Immature natural killer cell (primary cell): Measurements from ENCODE around the gene IL4I1. TPM values are rescaled to one million over a fixed set of nuclear protein-coding genes. Genes with fewer than 3 reads are reported as not detected.

Experiments
- DNase-seq, 3 donors: peaks; one replicate each; pipeline ENCODE4 v3.0.0; 2022; ENCODE audit warnings: mixed read lengths in 1 of 3
- H3K27ac Mint-ChIP-seq, 6 donors: one replicate each; pipeline ENCODE4 v1.8.0; 2020; ENCODE audit warnings: mixed read lengths in 6 of 6, mild to moderate bottlenecking in 5 of 6, inconsistent platforms in 4 of 6, moderate library complexity in 3 of 6
- H3K27me3 Mint-ChIP-seq, 3 donors: one replicate each; pipeline ENCODE4 v1.8.0; 2020 to 2021; ENCODE audit warnings: low read depth in 3 of 3, mild to moderate bottlenecking in 3 of 3, mixed read lengths in 3 of 3, moderate library complexity in 3 of 3, inconsistent platforms in 1 of 3
- H3K36me3 Mint-ChIP-seq, 3 donors: one replicate each; pipeline ENCODE4 v1.8.0; 2020; ENCODE audit warnings: mixed read lengths in 3 of 3, inconsistent platforms in 2 of 3, mild to moderate bottlenecking in 2 of 3
- H3K4me1 Mint-ChIP-seq, 2 donors: one replicate each; pipeline ENCODE4 v1.8.0; 2020; ENCODE audit warnings: inconsistent platforms in 2 of 2, mild to moderate bottlenecking in 2 of 2, mixed read lengths in 2 of 2, moderate library complexity in 1 of 2
- H3K4me3 Mint-ChIP-seq, 5 donors: one replicate each; pipeline ENCODE4 v1.8.0; 2020; ENCODE audit warnings: mild to moderate bottlenecking in 5 of 5, mixed read lengths in 5 of 5, inconsistent platforms in 3 of 5, moderate library complexity in 3 of 5
- H3K9me3 Mint-ChIP-seq, 6 donors: one replicate each; pipeline ENCODE4 v1.8.0; 2020; ENCODE audit warnings: mild to moderate bottlenecking in 6 of 6, mixed read lengths in 6 of 6, inconsistent platforms in 4 of 6, moderate library complexity in 3 of 6
- polyA plus RNA-seq, 3 donors: library from polyadenylated mRNA; unstranded; fragments of 300-500 nt; fragmentation: Illumina TruSeq; gene quantifications; one replicate each; pipeline ENCODE4 v1.2.3, GENCODE V29; 2021

The IL4I1 gene
- polyA plus RNA-seq, 3 donors from 2014 or later: 0.27 to 0.40 TPM; not detected in 1

GRCh38 chr19:49857061-49857837 lies 39.4 kb downstream of the IL4I1 start:
- no peak overlapping the region for H3K4me3 Mint-ChIP-seq
- no peak overlapping the region for H3K27ac Mint-ChIP-seq

GRCh38 chr19:49856574-49857021 lies 40.1 kb downstream of the IL4I1 start:
- DNase-seq: no peak
- H3K9me3 Mint-ChIP-seq: no peaks in the 10 kb centered on the region
- H3K36me3 Mint-ChIP-seq: no peaks in the 10 kb centered on the region
- H3K27me3 Mint-ChIP-seq: peaks cover 2 to 6% (median 4%) of the 10 kb centered on the region in 3 donors
- no peak overlapping the region for H3K27ac Mint-ChIP-seq
- H3K4me3 Mint-ChIP-seq: no peak overlapping the region
- peaks cover 17 to 21% of the 10 kb centered on the region in 2 donors for H3K4me1 Mint-ChIP-seq

More at GRCh38 chr19:49857061-49857837, 39.4 kb downstream of the IL4I1 start:
- Mint-ChIP-seq H3K27me3 (peaks cover 2 to 4% (median 3%) of the 10 kb centered on the region in 3 donors), H3K36me3 (no peaks in the 10 kb centered on the region), H3K4me1 (peaks cover 13 to 16% of the 10 kb centered on the region in 2 donors), H3K9me3 (no peaks in the 10 kb centered on the region)
- no peak for DNase-seq

GRCh38 chr19:49855676-49856573 lies 40.8 kb downstream of the IL4I1 start:
- H3K4me3 Mint-ChIP-seq: no peak overlapping the region
- H3K4me1 Mint-ChIP-seq: peaks cover 17 to 21% of the 10 kb centered on the region in 2 donors
- H3K27me3 Mint-ChIP-seq: peaks cover 2 to 5% (median 4%) of the 10 kb centered on the region in 3 donors
- H3K9me3 Mint-ChIP-seq: no peaks in the 10 kb centered on the region
- H3K36me3 Mint-ChIP-seq: no peaks in the 10 kb centered on the region
- DNase-seq: no peak
- peak overlapping the region in 1 of 6 donors; percentile 62 for H3K27ac Mint-ChIP-seq

GRCh38 chr19:49855277-49855675 lies 41.4 kb downstream of the IL4I1 start:
- H3K27me3 Mint-ChIP-seq: peaks cover 6 to 9% (median 8%) of the 10 kb centered on the region in 3 donors
- H3K36me3 Mint-ChIP-seq: no peaks in the 10 kb centered on the region
- no peak overlapping the region for H3K4me3 Mint-ChIP-seq
- peaks cover 19 to 22% of the 10 kb centered on the region in 2 donors for H3K4me1 Mint-ChIP-seq
- no peaks in the 10 kb centered on the region for H3K9me3 Mint-ChIP-seq
- DNase-seq: no peak
- peak overlapping the region in 1 of 6 donors; percentile 55 for H3K27ac Mint-ChIP-seq

- no peaks in the 10 kb centered on the region for H3K36me3 Mint-ChIP-seq
- H3K27me3 Mint-ChIP-seq: peaks cover 6 to 9% (median 6%) of the 10 kb centered on the region in 3 donors
- no peak overlapping the region for H3K4me3 Mint-ChIP-seq
- H3K9me3 Mint-ChIP-seq: no peaks in the 10 kb centered on the region
- peaks cover 24 to 29% of the 10 kb centered on the region in 2 donors for H3K4me1 Mint-ChIP-seq
- no peak for DNase-seq
- no peak overlapping the region for H3K27ac Mint-ChIP-seq
Observed at GRCh38 chr19:49854378-49855263, 42.1 kb downstream of the IL4I1 start.

- Mint-ChIP-seq H3K4me1 (peaks cover 29 to 33% of the 10 kb centered on the region in 2 donors), H3K36me3 (no peaks in the 10 kb centered on the region), H3K9me3 (no peaks in the 10 kb centered on the region), H3K27me3 (peaks cover 6 to 12% (median 6%) of the 10 kb centered on the region in 3 donors), H3K27ac (no peak overlapping the region), H3K4me3 (peak overlapping the region in 3 of 5 donors; percentile 33 to 70 (median 58))
- no peak for DNase-seq
Observed at GRCh38 chr19:49853852-49854377, 42.8 kb downstream of the IL4I1 start.

- peaks cover 40 to 43% of the 10 kb centered on the region in 2 donors for H3K4me1 Mint-ChIP-seq
- peak overlapping the region; percentile 87 to 90 (median 89) for H3K4me3 Mint-ChIP-seq
- no peaks in the 10 kb centered on the region for H3K9me3 Mint-ChIP-seq
- peak overlapping the region in 4 of 6 donors; percentile 59 to 89 (median 66) for H3K27ac Mint-ChIP-seq
- DNase-seq: no peak
- H3K36me3 Mint-ChIP-seq: no peaks in the 10 kb centered on the region
- H3K27me3 Mint-ChIP-seq: peaks cover 6 to 12% (median 8%) of the 10 kb centered on the region in 3 donors
Observed at GRCh38 chr19:49852631-49853126, 44.0 kb downstream of the IL4I1 start.

- Mint-ChIP-seq H3K4me1 (peaks cover 40 to 46% of the 10 kb centered on the region in 2 donors), H3K4me3 (peak overlapping the region; percentile 87 to 90 (median 89)), H3K9me3 (no peaks in the 10 kb centered on the region), H3K27ac (peak overlapping the region in 5 of 6 donors; percentile 59 to 89 (median 73)), H3K27me3 (peaks cover 6 to 12% (median 8%) of the 10 kb centered on the region in 3 donors), H3K36me3 (no peaks in the 10 kb centered on the region)
- DNase-seq: no peak
Observed at GRCh38 chr19:49851456-49852259, 45.0 kb downstream of the IL4I1 start.

GRCh38 chr19:49850487-49851342 lies 46.0 kb downstream of the IL4I1 start, which contains the start of gene PTOV1:
PTOV1 (plus strand) TSS chr19:49851159.
- Mint-ChIP-seq H3K27me3 (peaks cover 6 to 12% (median 8%) of the 10 kb centered on the region in 3 donors), H3K4me3 (peak within 1 kb of the TSS; percentile 90 to 96 (median 92)), H3K27ac (peak within 1 kb of the TSS; percentile 88 to 98 (median 96)), H3K4me1 (peaks cover 40 to 45% of the 10 kb centered on the region in 2 donors), H3K9me3 (no peaks in the 10 kb centered on the region), H3K36me3 (no peaks in the 10 kb centered on the region)
- peak; percentile 87 to 90 (median 90) for DNase-seq

- H3K27me3 Mint-ChIP-seq: peaks cover 6 to 12% (median 8%) of the 10 kb centered on the region in 3 donors
- peak overlapping the region; percentile 88 to 98 (median 96) for H3K27ac Mint-ChIP-seq
- H3K9me3 Mint-ChIP-seq: no peaks in the 10 kb centered on the region
- no peaks in the 10 kb centered on the region for H3K36me3 Mint-ChIP-seq
- no peak for DNase-seq
- H3K4me3 Mint-ChIP-seq: peak overlapping the region; percentile 90 to 96 (median 92)
- peaks cover 40% of the 10 kb centered on the region in 2 donors for H3K4me1 Mint-ChIP-seq
Observed at GRCh38 chr19:49850221-49850486, 46.5 kb downstream of the IL4I1 start.

GRCh38 chr19:49849433-49850220 lies 47.1 kb downstream of the IL4I1 start:
- DNase-seq: no peak
- Mint-ChIP-seq H3K4me1 (peaks cover 40% of the 10 kb centered on the region in 2 donors), H3K4me3 (peak overlapping the region; percentile 90 to 96 (median 92)), H3K36me3 (no peaks in the 10 kb centered on the region), H3K9me3 (no peaks in the 10 kb centered on the region), H3K27ac (peak overlapping the region; percentile 87 to 98 (median 94)), H3K27me3 (peaks cover 6 to 12% (median 8%) of the 10 kb centered on the region in 3 donors)
